ENCODE data around the gene SLC2A5.
A peak's percentile ranks its signal among the peaks of the same experiment; 100 is the strongest.
"Not testable (repeated sequence)": the region's sequence is repeated elsewhere in the genome, so short reads cannot be mapped to it uniquely, and the experiment has no call there.

The SLC2A5 gene

GRCh38 chr1:9004031-9004699 is 65.3 kb downstream of the SLC2A5 start:
- DNase-seq: no peak

- not testable (repeated sequence) for DNase-seq
These were observed 67.2 kb downstream of the SLC2A5 start for GRCh38 chr1:9002215-9002560.

GRCh38 chr1:9001534-9002214 is 67.8 kb downstream of the SLC2A5 start:
- not testable (repeated sequence) for DNase-seq

GRCh38 chr1:8993962-8994675 is 75.3 kb downstream of the SLC2A5 start:
- not testable (repeated sequence) for DNase-seq

GRCh38 chr1:8992936-8993687 is 76.3 kb downstream of the SLC2A5 start:
- DNase-seq: no peak

- DNase-seq: no peak
These were observed 79.6 kb downstream of the SLC2A5 start for GRCh38 chr1:8989821-8990220.

GRCh38 chr1:8989061-8989460 is 80.4 kb downstream of the SLC2A5 start:
- no peak for DNase-seq

GRCh38 chr1:8988618-8988967 is 80.8 kb downstream of the SLC2A5 start:
- DNase-seq: no peak

GRCh38 chr1:8987881-8988617 is 81.4 kb downstream of the SLC2A5 start:
- peak; percentile 66 for DNase-seq

- no peak for DNase-seq
These were observed 82.6 kb downstream of the SLC2A5 start for GRCh38 chr1:8986814-8987190.

- DNase-seq: no peak
These were observed 83.3 kb downstream of the SLC2A5 start for GRCh38 chr1:8985915-8986813.

Data from CD4-positive, alpha-beta T cell treated with Interleukin-4 for 4 hours (primary cell).